Naive thymus-derived CD4-positive, alpha-beta T cell (primary cell): ENCODE results near the gene GET4. TPM values are rescaled to one million over a fixed set of nuclear protein-coding genes. Genes with fewer than 3 reads are reported as not detected.

Experiments
- ATAC-seq: fragments of 150-1000 bp; cut with Tn5 transposase; 2 replicates; pipeline ENCODE4 v1.10.0; 2021; ENCODE audit warnings: mild to moderate bottlenecking, moderate library complexity
- CTCF ChIA-PET: fragments of 350-600 bp; sonication (Branson Sonifier 250); formaldehyde crosslinking; loops from one replicate; lab custom pipeline; 2021; ENCODE audit warnings: antibody characterized with exemption; lab: Charles Lee
- POLR2A ChIA-PET: fragments of 350-600 bp; sonication (Branson Sonifier 250); formaldehyde crosslinking; loops from one replicate; lab custom pipeline; 2021; ENCODE audit warnings: antibody characterized with exemption, inconsistent platforms; lab: Charles Lee
- DNase-seq, 9 donors: peaks; one replicate each; pipeline versions ENCODE4 v3.0.0 to v3.0.0-alpha.2; 2020 to 2022; ENCODE audit warnings: mixed read lengths in 1 of 9
- H3K27ac ChIP-seq: one replicate; pipeline ENCODE4 v1.7.0; 2013; ENCODE audit warnings: mild to moderate bottlenecking, low read depth, low read length, moderate library complexity
- H3K27me3 ChIP-seq, 2 donors: one replicate each; pipeline ENCODE4 v1.7.0; 2013; ENCODE audit warnings: low read length in 2 of 2, mild to moderate bottlenecking in 2 of 2, moderate library complexity in 2 of 2; ENCODE audit not compliant: control insufficient read depth in 2 of 2, insufficient read depth in 2 of 2
- H3K36me3 ChIP-seq, 3 experiments: 1 replicate in 2 of 3; 2 replicates in 1 of 3; pipeline ENCODE4 v1.7.0; 2013; ENCODE audit warnings: low read length in 3 of 3, mild to moderate bottlenecking in 3 of 3, moderate library complexity in 1 of 3; ENCODE audit not compliant: insufficient read depth in 3 of 3, control insufficient read depth in 2 of 3
- H3K4me1 ChIP-seq, 2 donors: one replicate each; pipeline ENCODE4 v1.7.0; 2013; ENCODE audit warnings: low read length in 2 of 2, mild to moderate bottlenecking in 2 of 2, moderate library complexity in 1 of 2; ENCODE audit not compliant: control insufficient read depth in 2 of 2, insufficient read depth in 2 of 2
- H3K4me3 ChIP-seq: 2 replicates; pipeline ENCODE4 v1.7.0; 2013; ENCODE audit warnings: mild to moderate bottlenecking, low read length
- H3K9me3 ChIP-seq, 3 experiments: 1 replicate in 2 of 3; 2 replicates in 1 of 3; pipeline ENCODE4 v1.7.0; 2013; ENCODE audit warnings: low read length in 3 of 3; ENCODE audit not compliant: control insufficient read depth in 2 of 3
- H3K27ac Mint-ChIP-seq, 9 donors: one replicate each; pipeline ENCODE4 v1.8.0; 2020 to 2022; ENCODE audit warnings: mixed read lengths in 9 of 9, mild to moderate bottlenecking in 8 of 9, moderate library complexity in 5 of 9, inconsistent platforms in 2 of 9
- H3K27me3 Mint-ChIP-seq, 5 donors: one replicate each; pipeline ENCODE4 v1.8.0; 2021 to 2022; ENCODE audit warnings: mixed read lengths in 5 of 5, mild to moderate bottlenecking in 1 of 5
- H3K36me3 Mint-ChIP-seq, 5 donors: one replicate each; pipeline ENCODE4 v1.8.0; 2020 to 2022; ENCODE audit warnings: mixed read lengths in 5 of 5, mild to moderate bottlenecking in 3 of 5, inconsistent platforms in 1 of 5
- H3K4me1 Mint-ChIP-seq, 7 donors: one replicate each; pipeline ENCODE4 v1.8.0; 2020 to 2022; ENCODE audit warnings: mixed read lengths in 7 of 7, mild to moderate bottlenecking in 3 of 7, inconsistent platforms in 1 of 7
- H3K4me3 Mint-ChIP-seq, 10 donors: one replicate each; pipeline ENCODE4 v1.8.0; 2020 to 2022; ENCODE audit warnings: mild to moderate bottlenecking in 10 of 10, mixed read lengths in 10 of 10, moderate library complexity in 6 of 10, inconsistent platforms in 2 of 10
- H3K9me3 Mint-ChIP-seq, 11 donors: one replicate each; pipeline ENCODE4 v1.8.0; 2020 to 2022; ENCODE audit warnings: mixed read lengths in 11 of 11, mild to moderate bottlenecking in 4 of 11, inconsistent platforms in 1 of 11, moderate library complexity in 1 of 11
- intact Hi-C, 2 donors: fragments of 100-400 bp; cut with micrococcal nuclease; formaldehyde crosslinking; loops; one replicate each; pipeline ENCODE4 v1.15.1; 2023
- polyA plus RNA-seq, 2 donors: library from polyadenylated mRNA; unstranded; fragments of 300-500 nt; fragmentation: Illumina TruSeq; gene quantifications; one replicate each; pipeline ENCODE4 v1.2.3, GENCODE V29; 2021
- total RNA-seq, 6 experiments: library from RNA in 5 of 6; stranded (reverse) in 5 of 6; gene quantifications; 1 replicate in 5 of 6; 2 replicates in 1 of 6; pipeline ENCODE4 v1.2.3 and lab custom pipeline; 2021 to 2026

GET4 gene
- total and polyA plus RNA-seq, 7 experiments from 2014 or later: 20.5 to 82.1 (median 51.8) TPM

DNA sequence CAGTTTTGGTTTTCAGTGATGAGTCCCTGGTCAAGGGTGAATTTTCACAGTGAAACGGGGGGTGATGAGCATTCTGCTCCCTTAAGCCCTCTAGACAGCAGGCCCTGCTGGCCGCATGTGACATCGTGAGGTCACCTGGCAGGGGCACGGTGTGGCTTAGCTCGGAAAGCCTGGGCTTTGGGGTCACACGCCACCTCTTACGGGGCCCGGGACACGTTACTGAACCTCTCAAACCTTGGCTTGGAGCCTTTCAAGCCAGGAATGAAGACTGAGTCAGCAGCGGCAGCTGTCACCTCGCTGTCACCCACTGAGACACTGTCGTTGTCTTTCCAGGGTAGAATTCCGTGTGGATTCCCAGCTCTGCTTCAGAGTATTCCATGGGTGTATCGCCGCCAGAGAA, 4.1 kb downstream of the GET4 start:
- H3K4me3 ChIP-seq: no peak overlapping the region
- ATAC-seq: no peak
- peak overlapping the region in 2 of 10 donors; percentile 12 to 41 for H3K4me3 Mint-ChIP-seq
- H3K36me3 Mint-ChIP-seq: peaks cover 0 to 5% (median 3%) of the 10 kb centered on the region in 5 donors
- H3K4me1 Mint-ChIP-seq: peaks cover 11 to 56% (median 46%) of the 10 kb centered on the region in 7 donors
- CTCF ChIA-PET: no interaction called here
- no peaks in the 10 kb centered on the region for H3K27me3 ChIP-seq
- no peak for DNase-seq
- no peaks in the 10 kb centered on the region for H3K9me3 ChIP-seq
- H3K36me3 ChIP-seq: peaks cover 0 to 34% (median 4%) of the 10 kb centered on the region in 3 experiments
- peak overlapping the region in 1 of 9 donors; percentile 14 for H3K27ac Mint-ChIP-seq
- peaks cover 0 to 3% (median 0%) of the 10 kb centered on the region in 11 donors for H3K9me3 Mint-ChIP-seq
- H3K27me3 Mint-ChIP-seq: no peaks in the 10 kb centered on the region
- intact Hi-C loops: no loop called here
- no peak overlapping the region for H3K27ac ChIP-seq
- H3K4me1 ChIP-seq: peaks cover 14 to 20% of the 10 kb centered on the region in 2 donors
- POLR2A ChIA-PET: no interaction called here

DNA sequence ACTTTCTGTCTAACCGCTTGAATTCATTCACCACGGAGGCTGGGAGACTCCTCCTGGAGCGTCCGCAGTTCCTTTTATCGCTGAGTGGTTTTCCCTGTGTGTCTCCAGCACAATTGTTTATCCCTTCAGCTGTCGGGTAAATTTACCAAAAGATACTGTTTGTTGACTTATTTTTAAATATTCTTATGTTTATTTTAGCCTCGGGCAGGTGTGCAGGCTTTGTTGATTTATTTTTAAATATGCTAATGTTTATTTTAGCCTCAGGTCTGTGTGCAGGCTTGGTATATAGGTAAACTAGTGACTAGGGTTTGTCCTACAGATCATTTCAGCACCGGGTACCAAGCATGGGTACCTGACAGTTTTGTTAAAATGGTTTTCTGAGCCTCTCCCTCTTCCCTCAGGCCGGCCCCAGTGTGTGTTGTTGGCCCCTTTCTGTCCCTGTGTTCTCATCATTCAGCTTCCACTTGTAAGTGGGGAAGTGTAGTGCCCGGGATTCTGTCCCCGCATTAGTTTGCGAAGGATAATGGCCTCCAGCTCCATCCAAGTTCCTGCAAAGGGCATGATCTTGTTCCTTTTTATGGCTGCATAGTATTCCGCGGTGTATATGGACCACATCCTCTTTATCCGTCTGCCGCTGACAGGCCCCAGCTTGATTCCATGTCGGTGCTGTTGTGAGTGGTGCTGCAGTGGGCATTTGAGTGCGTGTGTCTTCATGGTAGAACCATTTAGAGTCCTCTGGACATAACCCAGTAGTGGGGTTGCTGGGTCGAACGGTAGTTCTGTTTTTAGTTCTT, 5.3 kb downstream of the GET4 start:
- H3K27me3 Mint-ChIP-seq: no peaks in the 10 kb centered on the region
- H3K4me1 Mint-ChIP-seq: peaks cover 11 to 59% (median 46%) of the 10 kb centered on the region in 7 donors
- peak overlapping the region in 2 of 10 donors; percentile 35 to 44 for H3K4me3 Mint-ChIP-seq
- DNase-seq: no peak
- Histone ChIP-seq H3K27me3 (no peaks in the 10 kb centered on the region), H3K4me3 (no peak overlapping the region), H3K27ac (no peak overlapping the region), H3K36me3 (peaks cover 0 to 46% (median 8%) of the 10 kb centered on the region in 3 experiments), H3K4me1 (peaks cover 14 to 16% of the 10 kb centered on the region in 2 donors), H3K9me3 (no peaks in the 10 kb centered on the region)
- POLR2A ChIA-PET: interaction anchor here (0.7 to 0.9 kb wide), 2 partner anchors 42 to 149 kb away, joined by 3 read pairs; no protein-coding TSS in a partner anchor
- CTCF ChIA-PET: no interaction called here
- no peak for ATAC-seq
- peaks cover 0 to 3% (median 0%) of the 10 kb centered on the region in 11 donors for H3K9me3 Mint-ChIP-seq
- intact Hi-C loops: no loop called here
- H3K36me3 Mint-ChIP-seq: peaks cover 0 to 5% (median 3%) of the 10 kb centered on the region in 5 donors
- H3K27ac Mint-ChIP-seq: no peak overlapping the region

DNA sequence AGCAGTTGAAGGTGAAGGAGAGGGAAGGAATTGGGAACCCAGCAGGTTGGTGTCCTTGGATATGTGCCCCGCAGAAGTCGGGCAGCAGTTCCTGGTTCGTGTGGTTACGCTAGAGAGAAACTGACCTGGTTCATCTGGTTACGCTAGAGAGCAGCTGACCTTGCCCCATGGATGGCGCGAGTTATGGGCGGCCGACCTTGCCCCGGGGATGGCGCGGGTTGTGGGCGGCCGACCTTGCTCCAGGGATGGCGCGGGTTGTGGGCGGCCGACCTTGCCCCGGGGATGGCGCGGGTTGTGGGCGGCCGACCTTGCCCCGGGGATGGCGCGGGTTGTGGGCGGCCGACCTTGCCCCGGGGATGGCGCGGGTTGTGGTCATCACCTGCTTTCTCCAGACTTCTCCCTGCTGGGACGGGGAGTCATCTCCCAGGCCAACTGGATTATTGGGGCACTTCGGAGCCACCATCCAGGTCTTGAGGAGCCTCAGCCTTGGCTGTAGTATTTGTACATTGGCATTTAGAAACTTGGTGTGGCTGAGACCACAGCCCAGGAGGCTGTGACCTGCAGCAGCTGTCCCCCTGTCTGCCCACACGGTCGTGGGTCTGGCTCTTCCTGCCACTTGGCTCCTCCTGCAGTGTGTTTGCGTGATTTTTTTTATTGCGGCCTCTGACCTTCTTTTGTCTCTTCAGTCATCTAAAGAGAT, 6.1 kb downstream of the GET4 start:
- no peak for ATAC-seq

DNA sequence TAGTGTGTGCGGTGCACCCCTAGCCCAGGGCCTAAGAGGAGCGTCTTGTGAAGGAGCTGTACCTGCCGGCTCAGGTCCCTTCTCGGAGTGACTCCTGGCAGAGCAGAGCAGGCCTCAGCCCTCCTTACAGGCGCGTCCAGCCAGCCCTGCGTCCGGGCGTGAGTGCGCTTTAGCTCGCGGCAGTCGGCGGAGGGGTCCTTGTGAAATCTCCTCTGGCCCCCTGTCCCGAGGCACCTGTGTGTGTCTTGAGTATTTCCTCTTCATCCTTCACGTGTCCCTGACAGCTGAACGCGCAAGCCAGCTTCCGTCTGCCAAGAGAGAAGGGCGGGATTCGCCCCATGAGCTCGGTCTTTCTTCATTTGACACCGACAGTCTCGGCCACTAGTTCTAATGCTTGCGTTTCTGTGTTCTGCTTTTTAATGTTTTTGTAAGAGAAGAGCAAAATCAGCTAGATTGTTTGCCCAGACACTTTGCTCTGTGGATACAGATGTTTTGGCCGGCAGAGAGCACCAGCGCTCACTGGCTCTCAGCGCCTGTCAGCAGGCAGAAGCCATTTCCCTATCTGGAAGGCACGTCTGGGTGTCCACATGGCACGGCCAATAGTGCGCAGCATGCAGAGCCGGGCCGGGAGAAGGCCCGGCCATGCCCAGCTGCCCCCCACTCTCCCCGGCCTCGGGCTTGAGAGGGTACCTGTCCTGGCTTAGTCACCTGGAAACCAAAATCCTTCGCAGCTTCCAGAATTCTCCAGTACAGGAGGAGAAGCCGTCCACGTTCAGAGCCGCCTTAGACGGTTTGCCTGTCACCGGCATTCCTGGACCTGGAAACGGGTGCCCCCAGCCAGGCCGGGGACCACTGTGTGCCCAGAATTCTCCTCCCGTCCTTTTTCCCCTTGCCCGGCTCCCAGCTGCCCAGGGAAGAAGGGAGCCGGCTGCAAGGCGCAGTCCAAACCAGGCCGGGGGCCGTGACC, 7.0 kb downstream of the GET4 start:
- Mint-ChIP-seq H3K4me1 (peaks cover 9 to 54% (median 42%) of the 10 kb centered on the region in 7 donors), H3K27ac (no peak overlapping the region), H3K27me3 (no peaks in the 10 kb centered on the region), H3K4me3 (no peak overlapping the region), H3K36me3 (peaks cover 0 to 7% (median 5%) of the 10 kb centered on the region in 5 donors), H3K9me3 (peaks cover 0 to 3% (median 0%) of the 10 kb centered on the region in 11 donors)
- DNase-seq: no peak
- H3K4me3 ChIP-seq: no peak overlapping the region
- no peaks in the 10 kb centered on the region for H3K9me3 ChIP-seq
- ATAC-seq: no peak
- ChIA-PET CTCF (interaction anchor here (0.7 to 0.9 kb wide), 2 partner anchors 11 to 109 kb away, joined by 3 to 4 read pairs; no protein-coding TSS in a partner anchor), POLR2A (no interaction called here)
- H3K36me3 ChIP-seq: peaks cover 0 to 59% (median 18%) of the 10 kb centered on the region in 3 experiments
- no peak overlapping the region for H3K27ac ChIP-seq
- no peaks in the 10 kb centered on the region for H3K27me3 ChIP-seq
- intact Hi-C loops: no loop called here
- H3K4me1 ChIP-seq: peaks cover 9 to 10% of the 10 kb centered on the region in 2 donors

More for the DNA sequence above, 6.1 kb downstream of the GET4 start:
- Histone ChIP-seq H3K9me3 (no peaks in the 10 kb centered on the region), H3K27ac (no peak overlapping the region), H3K27me3 (no peaks in the 10 kb centered on the region), H3K36me3 (peaks cover 0 to 50% (median 11%) of the 10 kb centered on the region in 3 experiments), H3K4me3 (no peak overlapping the region), H3K4me1 (peaks cover 14 to 16% of the 10 kb centered on the region in 2 donors)
- no peak overlapping the region for H3K27ac Mint-ChIP-seq
- peaks cover 0 to 5% (median 3%) of the 10 kb centered on the region in 5 donors for H3K36me3 Mint-ChIP-seq
- POLR2A ChIA-PET: interaction anchor here (0.7 to 0.9 kb wide), 2 partner anchors 41 to 148 kb away, joined by 3 read pairs; no protein-coding TSS in a partner anchor
- H3K9me3 Mint-ChIP-seq: peaks cover 0 to 3% (median 0%) of the 10 kb centered on the region in 11 donors
- intact Hi-C loops: no loop called here
- H3K27me3 Mint-ChIP-seq: no peaks in the 10 kb centered on the region
- H3K4me3 Mint-ChIP-seq: peak overlapping the region in 1 of 10 donors; percentile 35
- peaks cover 11 to 59% (median 46%) of the 10 kb centered on the region in 7 donors for H3K4me1 Mint-ChIP-seq
- CTCF ChIA-PET: no interaction called here
- no peak for DNase-seq

DNA sequence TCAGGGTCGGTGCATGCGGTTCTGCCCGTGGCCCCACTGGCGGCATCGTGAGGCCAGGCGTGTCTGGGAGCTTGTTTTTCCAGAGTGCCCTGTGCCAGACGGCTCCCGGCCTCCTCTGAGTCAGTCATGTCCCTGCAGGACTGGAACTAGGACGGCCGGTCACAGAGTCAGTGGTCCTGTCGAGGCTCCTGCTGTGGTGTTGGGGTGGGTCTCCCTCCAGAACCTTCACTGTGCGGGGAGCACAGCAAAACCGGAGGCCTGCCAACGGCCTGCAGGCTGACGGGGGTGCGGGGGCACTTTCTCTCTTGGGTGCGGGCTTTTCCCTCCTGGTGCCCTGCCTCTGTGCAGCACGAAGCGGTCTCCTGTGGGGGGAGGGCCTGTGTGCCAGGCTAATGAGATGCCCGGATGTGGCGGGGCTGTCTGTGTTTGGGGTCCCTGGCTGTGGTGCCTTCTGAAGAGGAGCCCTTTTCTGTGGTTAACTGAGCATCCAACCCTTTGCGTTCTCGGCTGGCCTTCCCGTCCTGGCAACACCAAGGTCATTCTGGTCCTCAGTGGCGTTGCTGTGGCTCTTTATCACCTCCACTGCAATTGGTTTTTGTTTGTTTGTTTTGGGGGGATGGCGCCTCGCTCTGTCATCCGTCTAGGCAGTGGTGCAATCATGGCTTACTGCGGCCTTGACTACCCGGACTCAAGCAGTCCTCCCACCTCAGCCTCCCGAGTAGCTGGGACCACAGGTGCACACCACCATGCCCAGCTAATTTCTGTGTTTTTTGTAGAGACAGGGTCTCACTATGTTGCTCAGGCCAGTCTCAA, 8.0 kb downstream of the GET4 start:
- H3K36me3 Mint-ChIP-seq: peaks cover 0 to 10% (median 5%) of the 10 kb centered on the region in 5 donors
- ATAC-seq: no peak
- Histone ChIP-seq H3K27ac (no peak overlapping the region), H3K4me3 (no peak overlapping the region), H3K9me3 (no peaks in the 10 kb centered on the region), H3K36me3 (peaks cover 0 to 60% (median 19%) of the 10 kb centered on the region in 3 experiments), H3K4me1 (peaks cover under 1% of the 10 kb centered on the region in 2 donors), H3K27me3 (no peaks in the 10 kb centered on the region)
- DNase-seq: no peak
- H3K27me3 Mint-ChIP-seq: no peaks in the 10 kb centered on the region
- intact Hi-C loops: no loop called here
- H3K27ac Mint-ChIP-seq: no peak overlapping the region
- peaks cover 4 to 44% (median 35%) of the 10 kb centered on the region in 7 donors for H3K4me1 Mint-ChIP-seq
- CTCF ChIA-PET: interaction anchor here (0.9 kb wide), 1 partner anchor 10 kb away, joined by 3 read pairs; no protein-coding TSS in a partner anchor
- peaks cover 0 to 1% (median 0%) of the 10 kb centered on the region in 11 donors for H3K9me3 Mint-ChIP-seq
- POLR2A ChIA-PET: interaction anchor here (0.7 kb wide), 1 partner anchor 44 kb away, joined by 5 read pairs; no protein-coding TSS in a partner anchor
- peak overlapping the region in 1 of 10 donors; percentile 32 for H3K4me3 Mint-ChIP-seq
